HG02852 (cell line): ENCODE results near the gene CHST13.

Experiments
- ATAC-seq: cut with Tn5 transposase; IDR thresholded peaks from one replicate; pipeline ENCODE4 v1.9.1; 2021; ENCODE audit warnings: mild to moderate bottlenecking, moderate library complexity; ENCODE audit not compliant: unreplicated experiment

CHST13 gene

DNA sequence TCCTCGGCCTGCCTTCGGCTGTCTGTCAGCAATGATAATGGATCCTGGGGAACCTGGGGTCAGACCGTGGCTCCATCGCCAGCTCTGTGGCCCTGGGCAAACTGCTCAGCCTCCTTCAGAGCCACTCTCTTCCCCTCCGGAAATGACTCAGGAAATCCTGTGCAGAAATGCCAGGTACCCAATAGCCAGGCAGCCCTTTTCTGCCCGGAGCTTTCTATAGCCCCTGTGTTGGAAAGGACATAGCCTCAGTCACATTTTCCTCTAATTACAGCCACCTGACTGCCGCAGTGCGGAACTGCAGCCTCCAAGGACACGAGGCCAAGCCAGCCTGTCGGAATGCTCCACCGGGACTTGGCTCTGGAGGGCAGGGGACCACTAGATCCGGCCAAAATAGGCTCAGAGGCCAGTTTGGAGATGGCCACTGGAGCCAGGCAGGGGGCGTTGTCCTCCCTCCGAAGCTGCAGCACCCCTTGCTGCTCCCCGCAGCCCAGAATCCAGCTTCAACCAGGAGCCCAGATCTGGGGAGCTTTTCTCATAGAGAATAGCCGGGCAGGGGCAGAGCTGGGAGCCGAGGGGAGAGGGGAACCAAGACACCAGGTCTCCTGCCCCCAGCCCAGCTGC lies 36.7 kb upstream of the CHST13 start:
- no peak for ATAC-seq

DNA sequence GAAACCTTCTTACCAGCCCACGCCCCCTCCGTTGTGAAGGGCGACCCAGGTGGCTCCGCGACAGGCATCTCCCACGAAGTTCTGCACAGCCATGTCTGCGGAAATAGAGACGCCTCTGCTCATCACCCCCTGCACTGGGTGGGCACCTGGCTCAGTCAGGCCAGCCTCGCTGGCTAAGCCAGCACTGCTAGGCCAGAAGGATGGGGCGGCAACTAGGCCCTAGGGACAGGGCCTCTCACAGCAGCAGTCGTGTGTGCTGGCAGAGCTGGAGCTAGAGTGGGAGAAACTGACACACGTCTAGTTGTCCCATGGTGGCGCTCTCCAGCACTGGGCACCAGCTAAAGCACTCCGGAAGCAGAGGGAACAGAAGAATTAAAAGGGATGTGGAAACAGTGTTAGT lies 35.8 kb upstream of the CHST13 start:
- ATAC-seq = no peak

- ATAC-seq = no peak
These were observed 34.9 kb upstream of the CHST13 start for GRCh38 chr3:126488886-126489569.

DNA sequence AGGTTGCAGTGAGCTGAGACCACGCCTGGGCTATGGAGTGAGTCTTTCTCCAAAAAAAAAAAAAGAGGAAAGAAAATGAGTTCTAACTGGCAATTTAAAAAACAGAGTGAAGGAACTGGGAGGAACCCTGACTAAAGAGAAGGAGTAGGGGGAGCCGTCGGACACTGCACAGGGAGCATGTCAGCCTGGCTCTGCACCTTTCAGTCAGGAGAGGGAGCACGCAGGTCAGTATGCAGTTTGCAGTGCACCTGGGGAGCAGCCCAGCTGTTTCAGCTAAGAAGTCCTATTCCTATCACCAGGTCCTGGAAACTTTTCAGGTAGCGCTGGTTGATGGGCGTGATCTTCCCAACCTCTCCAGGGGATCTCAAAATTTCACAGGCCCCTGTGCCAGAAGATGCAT lies 33.3 kb upstream of the CHST13 start:
- no peak for ATAC-seq

- no peak for ATAC-seq
These were observed 32.5 kb upstream of the CHST13 start for GRCh38 chr3:126491221-126492013.

- ATAC-seq = no peak
These were observed 30.9 kb upstream of the CHST13 start for GRCh38 chr3:126493051-126493450.

DNA sequence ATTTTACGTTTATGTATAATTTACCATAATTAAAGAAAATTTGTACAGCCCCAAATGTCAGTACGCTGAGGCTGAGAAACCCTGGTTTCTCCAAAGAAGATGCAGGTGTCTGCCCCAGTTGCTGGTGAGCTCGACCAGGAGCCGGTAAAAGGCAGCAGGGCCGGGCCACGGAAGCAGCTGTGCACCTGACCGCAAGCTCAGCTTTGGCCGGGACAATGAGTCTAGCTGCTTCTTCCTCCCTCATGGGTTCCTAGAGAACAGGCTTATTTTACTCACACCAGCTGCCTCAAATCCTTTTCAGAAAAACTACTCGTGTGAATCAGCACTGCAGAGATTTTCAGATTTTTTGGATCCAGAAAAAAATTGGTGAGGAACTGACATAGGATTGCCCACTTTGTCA lies 30.2 kb upstream of the CHST13 start:
- no peak for ATAC-seq

GRCh38 chr3:126494204-126494969 lies 29.6 kb upstream of the CHST13 start:
- ATAC-seq = no peak

DNA sequence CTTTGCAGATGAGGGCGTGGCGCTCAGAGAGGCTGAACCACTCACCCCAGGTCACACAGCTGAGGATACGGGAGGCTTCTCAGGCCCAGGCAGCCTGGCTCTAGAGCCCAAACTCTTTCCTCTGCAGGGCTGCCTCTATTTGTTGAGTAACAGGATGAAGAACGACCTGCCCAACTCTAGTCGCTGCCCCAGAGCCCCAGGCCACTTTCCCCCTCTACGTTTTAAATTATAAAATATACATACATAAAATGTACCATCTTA lies 29.1 kb upstream of the CHST13 start:
- no peak for ATAC-seq

GRCh38 chr3:126495786-126496185 lies 28.2 kb upstream of the CHST13 start:
- ATAC-seq = no peak

GRCh38 chr3:126496894-126497850 lies 26.8 kb upstream of the CHST13 start:
- ATAC-seq = no peak

- no peak for ATAC-seq
These were observed 26.0 kb upstream of the CHST13 start for GRCh38 chr3:126497956-126498355.

DNA sequence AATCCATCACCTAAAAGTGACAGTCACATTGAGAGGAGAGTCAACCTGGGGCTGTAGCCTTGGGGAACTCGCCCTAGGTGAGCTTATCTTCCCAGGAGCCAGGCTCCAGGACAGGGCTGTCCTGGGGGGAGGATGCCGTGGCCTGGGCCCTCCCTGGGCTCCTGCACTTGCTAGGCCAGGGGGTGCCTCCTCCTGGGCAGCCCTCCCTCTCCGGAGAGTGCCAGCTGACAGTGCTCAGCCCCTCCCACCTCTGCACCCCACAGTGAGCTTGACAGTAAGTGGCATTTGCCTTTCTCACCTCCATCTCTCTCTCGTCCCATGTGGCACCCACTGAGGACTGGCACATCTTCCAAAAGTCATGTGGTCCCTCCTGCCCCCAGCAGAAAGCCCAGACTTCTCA lies 25.5 kb upstream of the CHST13 start:
- ATAC-seq = no peak

- ATAC-seq = no peak
These were observed 25.0 kb upstream of the CHST13 start for GRCh38 chr3:126498929-126499328.

GRCh38 chr3:126499401-126499800 lies 24.6 kb upstream of the CHST13 start:
- no peak for ATAC-seq

- ATAC-seq = no peak
These were observed 23.9 kb upstream of the CHST13 start for GRCh38 chr3:126500016-126500415.

DNA sequence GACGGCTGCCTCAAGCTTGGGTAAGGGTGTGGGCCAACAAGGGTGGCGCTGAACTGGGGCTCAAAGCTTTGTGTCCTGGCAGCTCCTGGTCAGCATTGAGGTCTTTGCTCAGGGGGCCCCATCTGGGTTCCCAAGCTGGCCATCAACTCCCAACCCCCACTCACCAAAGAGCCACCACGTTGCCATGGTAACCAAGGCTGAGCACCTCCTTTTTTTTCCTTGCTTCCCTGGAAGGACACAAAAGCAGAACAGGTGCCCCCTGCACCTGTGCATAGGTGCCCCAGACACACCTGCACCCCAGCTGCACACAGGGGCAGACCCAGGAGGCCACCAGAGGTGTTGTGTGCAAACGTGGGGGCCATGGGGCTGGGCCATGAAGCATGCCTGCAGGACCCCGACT lies 22.9 kb upstream of the CHST13 start:
- ATAC-seq = no peak

DNA sequence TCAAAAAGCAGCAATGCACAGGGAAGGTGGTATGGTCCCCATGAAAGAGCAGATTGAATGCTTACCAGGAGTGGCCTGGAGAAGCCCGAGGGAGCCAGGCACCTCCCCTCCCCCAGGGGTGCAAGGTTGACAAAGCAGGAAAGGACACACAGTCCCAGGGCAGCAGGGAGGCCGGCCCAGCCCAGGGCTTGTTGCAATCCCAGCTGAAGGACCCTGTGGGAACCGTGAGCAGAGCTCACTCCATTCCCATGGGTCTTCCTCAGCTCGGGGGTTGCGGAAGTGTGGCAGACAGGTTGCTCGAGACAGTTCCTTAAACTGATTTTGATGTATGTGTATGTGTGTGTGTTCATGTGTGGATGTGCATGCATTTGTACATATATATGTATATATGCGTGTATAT lies 22.2 kb upstream of the CHST13 start:
- no peak for ATAC-seq

DNA sequence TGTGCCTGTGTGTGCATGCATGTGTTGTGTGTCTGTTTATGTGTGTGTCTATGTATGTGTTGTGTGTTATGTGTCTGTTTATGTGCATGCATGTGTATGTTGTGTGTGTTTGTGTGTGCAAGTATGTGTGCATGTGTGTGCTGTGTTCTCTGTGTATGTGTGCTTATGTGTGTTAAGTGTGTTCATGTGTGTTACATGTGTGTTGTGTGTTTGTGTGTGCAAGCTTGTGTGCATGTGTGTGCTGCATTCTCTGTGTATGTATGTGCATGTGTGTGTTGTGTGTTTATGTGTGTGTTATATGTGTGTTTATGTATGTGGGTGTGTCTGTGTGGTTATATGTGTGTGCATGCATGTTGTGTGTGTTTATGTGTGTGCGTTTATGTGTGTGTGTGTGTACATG lies 21.3 kb upstream of the CHST13 start:
- no peak for ATAC-seq

DNA sequence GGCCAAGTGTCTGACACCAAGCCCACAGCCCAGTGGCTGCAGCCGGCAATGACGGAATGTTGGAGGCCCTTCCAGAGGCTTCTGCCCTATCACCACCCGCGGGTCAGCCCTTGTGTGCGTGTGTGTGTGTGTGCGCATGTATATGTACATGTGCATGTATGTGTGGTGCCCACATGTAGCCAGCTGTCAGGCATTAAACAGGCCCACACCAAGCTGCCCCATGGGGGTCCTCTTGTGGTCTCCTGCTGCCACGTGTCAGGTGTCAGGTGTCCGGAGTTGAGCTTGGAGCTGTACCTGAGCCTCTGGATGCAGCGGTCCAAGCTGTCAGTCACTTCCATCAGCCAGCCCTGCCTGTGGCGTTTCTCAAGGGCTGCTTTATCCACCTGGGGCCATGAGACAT lies 20.3 kb upstream of the CHST13 start:
- no peak for ATAC-seq

DNA sequence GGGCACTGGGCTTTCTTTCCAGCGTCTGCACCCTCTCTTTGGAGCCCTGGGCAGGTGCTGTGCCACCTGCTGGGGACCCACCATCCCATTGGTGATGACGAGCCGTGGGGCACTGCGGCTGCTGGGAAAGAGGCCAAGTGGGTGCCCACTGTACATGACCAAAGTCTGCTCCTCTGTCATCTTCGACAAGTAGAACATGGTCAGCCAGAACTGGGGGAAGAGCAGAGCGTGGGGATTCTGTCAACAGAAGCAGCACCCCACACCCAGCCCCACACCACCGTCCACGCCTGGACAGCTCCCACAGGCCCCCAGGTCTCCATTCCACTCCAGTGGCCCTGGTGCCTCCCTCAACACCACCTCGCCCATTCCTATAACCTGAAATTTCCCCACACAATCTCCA lies 16.1 kb upstream of the CHST13 start:
- ATAC-seq = no peak
